Measurements from ENCODE around the gene CLEC3A. TPM values are rescaled to one million over a fixed set of nuclear protein-coding genes. Genes with fewer than 3 reads are reported as not detected.

CLEC3A gene
- polyA plus RNA-seq, 1 donor (not counting 4 experiments of a cell fraction or from before 2014, with no cell fraction given) = not detected

DNA sequence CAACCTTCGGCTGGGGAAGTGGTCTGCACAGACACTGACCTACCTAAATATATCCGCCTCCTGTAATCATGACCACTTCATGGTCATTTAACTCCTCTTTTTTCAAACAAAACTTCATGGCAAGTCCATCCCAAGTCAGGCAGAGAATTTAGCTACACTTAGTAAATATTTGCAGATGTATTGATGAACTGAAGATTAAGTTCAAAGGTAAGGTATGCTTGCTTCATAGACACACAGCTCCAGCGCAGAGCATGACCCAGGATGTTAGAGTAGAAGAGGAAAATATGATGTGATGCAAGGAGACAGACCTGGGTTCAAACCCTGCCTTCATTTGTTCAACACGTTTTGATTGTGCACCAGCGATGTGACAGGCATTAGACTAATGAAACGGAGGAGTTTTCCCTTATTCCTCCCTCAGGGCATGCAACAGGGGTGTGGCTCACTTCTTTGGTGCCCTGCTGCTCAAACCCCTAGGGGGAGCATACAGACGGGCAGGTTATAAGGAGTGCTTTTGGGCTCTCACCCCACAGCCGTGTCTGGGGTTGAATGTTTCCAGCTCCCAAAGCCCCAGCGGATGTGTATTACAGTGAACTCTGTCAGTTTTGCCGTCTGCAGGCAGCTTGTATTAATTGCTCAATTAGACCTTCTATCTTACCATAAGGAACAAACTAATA lies 23.9 kb upstream of the CLEC3A start:
- Histone ChIP-seq H3K4me2 (ENCODE audit: control insufficient read depth, extremely low read depth, insufficient read depth, low read depth, low read length) (no peak overlapping the region), H4K20me1 (ENCODE audit: control insufficient read depth, extremely low read depth, insufficient read depth, low read length) (no peaks in the 10 kb centered on the region), H3K9ac (ENCODE audit: control insufficient read depth, extremely low read depth, insufficient read depth, low read length) (no peak overlapping the region), H2AFZ (ENCODE audit: control insufficient read depth, low read length) (no peak overlapping the region), H3K9me1 (ENCODE audit: control insufficient read depth, extremely low read depth, insufficient read depth, low read length) (no peaks in the 10 kb centered on the region), H3K36me3 (ENCODE audit: control insufficient read depth in 2 of 2, extremely low read depth in 1 of 2, insufficient read depth in 2 of 2, low read length in 2 of 2) (no peaks in the 10 kb centered on the region), H3K4me3 (ENCODE audit: control insufficient read depth in 2 of 3, extremely low read depth in 1 of 3, insufficient read depth in 2 of 3, low read depth in 1 of 3, low read length in 3 of 3) (no peak overlapping the region), H3K27ac (ENCODE audit: control insufficient read depth, insufficient read depth, low read length) (no peak overlapping the region), H3K79me2 (ENCODE audit: control insufficient read depth, insufficient read depth, low read length) (no peaks in the 10 kb centered on the region), H3K9me3 (ENCODE audit: control insufficient read depth, low read depth, low read length) (peaks cover 4% of the 10 kb centered on the region), H3K4me1 (ENCODE audit: control insufficient read depth, extremely low read depth, insufficient read depth, low read length) (no peaks in the 10 kb centered on the region), H3K27me3 (ENCODE audit: control insufficient read depth, extremely low read depth, insufficient read depth, low read length) (no peaks in the 10 kb centered on the region)
- no peak for DNase-seq (ENCODE audit: low read depth, low spot score)
- TF ChIP-seq CTCF (optimal IDR thresholded peaks at IDR 0.05 in 1 of 3, IDR thresholded peaks at IDR 0.05 in 1 of 3, conservative IDR thresholded peaks at IDR 0.05 in 1 of 3; ENCODE audit: extremely low read depth in 1 of 3, insufficient read depth in 2 of 3, low read length in 3 of 3) = no peak
- FAIRE-seq = no peak
- dilution Hi-C loops (cut with MboI; ENCODE audit: extremely low pct_ligation_motif_present, low sequenced_read_pairs) = no loop called here

- DNase-seq (ENCODE audit: low read depth, low spot score) = no peak
- Histone ChIP-seq H3K4me1 (ENCODE audit: control insufficient read depth, extremely low read depth, insufficient read depth, low read length) (no peaks in the 10 kb centered on the region), H3K4me2 (ENCODE audit: control insufficient read depth, extremely low read depth, insufficient read depth, low read depth, low read length) (no peak overlapping the region), H3K9ac (ENCODE audit: control insufficient read depth, extremely low read depth, insufficient read depth, low read length) (no peak overlapping the region), H4K20me1 (ENCODE audit: control insufficient read depth, extremely low read depth, insufficient read depth, low read length) (no peaks in the 10 kb centered on the region), H3K36me3 (ENCODE audit: control insufficient read depth in 2 of 2, extremely low read depth in 1 of 2, insufficient read depth in 2 of 2, low read length in 2 of 2) (no peaks in the 10 kb centered on the region), H3K27me3 (ENCODE audit: control insufficient read depth, extremely low read depth, insufficient read depth, low read length) (no peaks in the 10 kb centered on the region), H3K9me3 (ENCODE audit: control insufficient read depth, low read depth, low read length) (no peaks in the 10 kb centered on the region), H2AFZ (ENCODE audit: control insufficient read depth, low read length) (no peak overlapping the region), H3K79me2 (ENCODE audit: control insufficient read depth, insufficient read depth, low read length) (no peaks in the 10 kb centered on the region), H3K4me3 (ENCODE audit: control insufficient read depth in 2 of 3, extremely low read depth in 1 of 3, insufficient read depth in 2 of 3, low read depth in 1 of 3, low read length in 3 of 3) (no peak overlapping the region), H3K27ac (ENCODE audit: control insufficient read depth, insufficient read depth, low read length) (no peak overlapping the region), H3K9me1 (ENCODE audit: control insufficient read depth, extremely low read depth, insufficient read depth, low read length) (no peaks in the 10 kb centered on the region)
- dilution Hi-C loops (cut with MboI; ENCODE audit: extremely low pct_ligation_motif_present, low sequenced_read_pairs) = no loop called here
- FAIRE-seq = no peak
- TF ChIP-seq CTCF (optimal IDR thresholded peaks at IDR 0.05 in 1 of 3, IDR thresholded peaks at IDR 0.05 in 1 of 3, conservative IDR thresholded peaks at IDR 0.05 in 1 of 3; ENCODE audit: extremely low read depth in 1 of 3, insufficient read depth in 2 of 3, low read length in 3 of 3) = no peak
Measured at GRCh38 chr16:78001451-78002025, 20.8 kb upstream of the CLEC3A start.
